GM19468 (cell line): Measurements from ENCODE around the gene ANXA5.

ENCODE experiments used
- ATAC-seq: cut with Tn5 transposase; IDR thresholded peaks from one replicate; pipeline ENCODE4 v1.9.1; 2021; ENCODE audit warnings: mild to moderate bottlenecking, moderate library complexity, moderate number of reproducible peaks; ENCODE audit not compliant: unreplicated experiment; ENCODE audit errors: extremely low read depth

The ANXA5 gene

DNA sequence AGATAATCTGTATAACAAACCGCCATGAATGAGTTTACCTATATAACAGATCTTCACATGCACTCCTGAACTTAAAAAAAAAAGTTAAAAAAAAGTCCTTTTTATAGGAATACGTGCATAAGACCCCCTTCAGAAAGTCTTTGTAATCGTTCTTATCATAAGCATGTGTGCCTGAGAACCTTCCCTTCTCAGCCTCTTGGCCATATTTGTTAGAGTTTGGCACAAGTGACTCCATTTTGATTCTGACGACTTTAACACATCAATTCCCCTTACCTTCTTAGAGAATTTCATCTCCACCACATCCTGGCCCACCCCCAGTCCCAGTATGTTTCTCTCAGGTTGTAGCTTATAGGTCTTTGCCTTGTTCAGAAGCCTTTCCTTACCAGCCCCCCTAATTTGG, 16.0 kb upstream of the ANXA5 start:
- ATAC-seq: no peak

- ATAC-seq: no peak
Measured at GRCh38 chr4:121712001-121712651, 15.3 kb upstream of the ANXA5 start.

DNA sequence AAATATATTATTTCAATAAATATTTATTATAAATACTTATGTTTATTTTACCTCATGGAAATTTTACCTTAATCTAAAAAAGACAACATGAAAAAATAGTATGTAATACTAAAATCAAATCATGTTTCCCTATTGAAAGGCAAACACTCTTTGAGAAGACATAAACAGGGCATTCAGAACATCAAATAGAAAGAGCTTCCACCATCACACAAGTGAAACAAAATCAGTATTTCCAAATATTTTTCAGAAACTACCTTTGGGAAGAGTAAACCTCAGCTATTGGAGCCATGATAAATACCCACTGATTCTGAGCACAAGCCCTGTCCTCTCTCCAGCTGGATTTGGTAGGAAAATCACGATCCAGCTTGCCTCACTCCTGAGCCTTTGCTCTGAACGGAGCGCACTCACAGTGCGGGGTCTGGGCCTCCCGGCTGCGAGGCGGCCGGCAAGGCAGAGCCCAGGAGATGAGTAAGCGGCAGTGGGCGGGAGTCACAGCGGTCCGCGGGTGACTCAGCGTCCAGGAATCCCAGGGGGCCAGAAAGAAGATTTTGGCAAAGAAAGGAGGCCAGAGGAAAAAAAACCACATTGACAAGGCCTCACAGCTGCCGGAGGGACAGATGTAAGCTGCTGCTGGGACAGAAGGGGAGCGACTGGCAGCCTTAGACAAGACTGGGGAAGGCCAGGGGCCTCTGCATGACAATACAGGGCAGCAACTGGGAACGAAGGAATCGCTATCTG, 14.7 kb upstream of the ANXA5 start:
- peak; percentile 81 for ATAC-seq

GRCh38 chr4:121709766-121710405, 13.1 kb upstream of the ANXA5 start:
- ATAC-seq: no peak

GRCh38 chr4:121707344-121707743, 10.6 kb upstream of the ANXA5 start:
- no peak for ATAC-seq

- ATAC-seq: no peak
Measured at GRCh38 chr4:121706595-121707021, 9.8 kb upstream of the ANXA5 start.

GRCh38 chr4:121705521-121705920, 8.7 kb upstream of the ANXA5 start:
- ATAC-seq: no peak

GRCh38 chr4:121702136-121702535, 5.4 kb upstream of the ANXA5 start:
- no peak for ATAC-seq

DNA sequence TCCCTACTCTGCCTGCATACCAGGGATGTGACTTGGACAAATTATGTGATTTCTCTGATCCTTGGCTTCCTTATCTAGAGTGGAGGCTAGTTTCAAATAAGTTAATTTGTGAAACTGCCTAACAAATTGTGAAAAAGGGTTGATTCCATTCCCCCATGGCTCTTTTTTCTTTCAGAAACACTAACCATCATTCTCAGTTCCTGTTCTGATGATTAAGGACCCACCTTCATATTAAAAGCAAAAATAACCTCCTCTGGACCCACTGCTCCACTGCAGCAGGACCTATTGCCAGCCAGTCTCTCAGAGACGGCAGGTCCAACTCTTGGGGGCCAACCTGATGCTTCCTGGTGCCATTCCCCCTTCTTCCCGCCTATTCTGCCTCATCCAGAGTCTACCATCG, 4.5 kb upstream of the ANXA5 start:
- ATAC-seq: no peak

DNA sequence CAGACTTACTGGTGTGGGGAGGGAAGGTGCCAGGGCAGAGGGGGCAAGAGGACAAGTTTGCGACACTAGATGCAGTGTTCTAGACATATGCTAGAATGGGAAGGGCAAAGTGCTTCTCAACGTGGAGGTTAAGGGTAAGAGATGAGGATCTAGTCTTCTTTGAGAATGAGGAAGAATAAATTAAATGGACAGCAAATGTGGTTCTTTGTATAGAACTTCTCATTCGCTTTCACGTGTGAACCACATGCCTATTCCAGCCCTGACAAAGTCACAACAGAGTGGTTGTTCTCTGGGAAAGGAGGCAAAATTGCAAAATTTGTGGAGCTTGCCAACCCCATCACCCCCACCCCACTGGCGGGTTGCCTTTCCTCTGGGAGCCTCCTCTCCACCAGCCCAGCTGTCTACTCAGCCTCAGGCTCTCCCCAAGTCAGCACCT, 1.5 kb upstream of the ANXA5 start:
- no peak for ATAC-seq

DNA sequence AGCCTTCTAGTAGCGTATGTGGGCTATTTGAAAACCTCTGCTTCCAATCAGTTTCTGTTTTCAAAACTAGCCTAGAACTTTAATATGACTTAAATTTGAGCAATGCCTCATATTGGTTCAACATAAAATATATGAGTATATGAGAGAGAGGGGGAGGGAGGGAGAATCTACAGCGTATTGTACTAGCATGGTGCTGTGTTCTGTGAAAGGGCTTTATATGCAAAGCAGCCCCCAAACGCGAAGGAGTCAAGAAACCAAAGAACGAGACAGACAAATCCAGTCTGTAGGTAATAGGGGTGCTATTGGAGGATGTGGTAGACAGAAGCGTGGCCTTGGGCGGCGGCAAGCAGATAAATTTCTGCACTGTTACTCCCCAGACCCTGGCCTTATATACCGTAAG, 784 bp upstream of the ANXA5 start:
- ATAC-seq: no peak

- no peak for ATAC-seq
Measured at GRCh38 chr4:121696170-121696580, 605 bp downstream of the ANXA5 start.

- ATAC-seq: no peak
Measured at GRCh38 chr4:121693886-121694285, 2.9 kb downstream of the ANXA5 start.

DNA sequence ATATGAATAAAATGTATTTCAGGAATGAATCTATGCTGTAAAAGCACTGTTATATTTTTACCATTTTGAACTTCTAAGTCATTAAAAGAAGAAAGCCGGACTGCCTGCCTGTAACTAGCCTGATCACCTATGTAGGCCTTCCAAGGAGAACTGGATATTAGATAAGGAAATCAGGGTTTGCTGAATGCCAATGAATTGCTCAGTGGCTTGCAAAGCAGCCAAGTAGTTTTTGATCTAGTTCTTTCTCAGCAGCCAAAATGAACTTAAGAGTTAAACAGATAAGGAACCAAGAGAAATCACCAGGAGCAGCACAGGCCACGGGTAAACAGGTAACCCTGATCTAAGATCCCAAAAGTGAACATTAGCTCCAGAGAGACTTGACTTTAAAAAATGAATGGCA, 3.3 kb downstream of the ANXA5 start:
- ATAC-seq: no peak

GRCh38 chr4:121692261-121692660, 4.5 kb downstream of the ANXA5 start:
- ATAC-seq: no peak

GRCh38 chr4:121690001-121690400, 6.8 kb downstream of the ANXA5 start:
- ATAC-seq: no peak

GRCh38 chr4:121688701-121689100, 8.1 kb downstream of the ANXA5 start:
- no peak for ATAC-seq

DNA sequence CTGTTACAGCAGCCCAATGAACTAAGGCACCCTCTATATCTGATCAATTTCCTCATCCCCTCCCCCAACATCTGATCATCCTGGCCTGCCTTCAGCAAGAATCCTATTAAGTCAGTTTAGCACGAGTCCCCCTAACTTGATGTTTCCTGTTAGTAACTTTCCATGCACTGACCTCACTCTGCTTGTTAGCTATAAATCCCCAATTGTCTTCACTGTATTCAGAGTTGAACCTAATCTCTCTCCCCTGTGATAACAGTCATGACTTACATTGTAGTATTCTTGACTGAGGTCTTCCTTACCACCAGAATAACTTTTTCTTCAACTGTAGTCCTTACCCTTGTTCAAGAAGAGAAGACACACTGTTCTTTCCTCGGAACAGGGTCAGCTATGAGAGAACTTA, 8.5 kb downstream of the ANXA5 start:
- ATAC-seq: no peak

GRCh38 chr4:121686255-121686654, 10.5 kb downstream of the ANXA5 start:
- ATAC-seq: no peak

GRCh38 chr4:121685257-121685656, 11.5 kb downstream of the ANXA5 start:
- no peak for ATAC-seq

DNA sequence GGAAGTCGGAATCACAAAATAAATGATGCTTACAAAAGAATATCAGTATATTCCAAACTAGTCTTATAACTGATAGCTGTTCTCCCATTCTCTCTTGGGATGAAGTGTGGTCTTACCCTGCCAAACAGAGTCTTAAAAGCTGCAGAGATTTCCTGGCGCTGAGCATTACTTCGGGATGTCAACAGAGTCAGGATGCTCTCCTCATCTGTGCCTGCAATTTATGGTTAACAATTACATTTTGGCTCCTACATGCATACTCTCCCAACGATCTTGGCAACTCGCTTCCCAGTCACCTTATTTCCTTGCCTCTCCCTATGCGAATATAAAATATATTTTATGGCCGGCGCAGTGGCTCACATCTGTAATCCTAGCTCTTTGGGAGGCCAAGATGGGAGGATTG, 12.2 kb downstream of the ANXA5 start:
- ATAC-seq: no peak
